HEK293T (cell line): Measurements from ENCODE around the gene GRID1.

Source experiments
- BHLHE40 ChIP-seq: fragments of 450-650 bp; IDR thresholded peaks from 2 replicates; pipeline ENCODE4 v1.6.1; 2016; ENCODE audit warnings: mild to moderate bottlenecking, moderate library complexity, borderline replicate concordance
- ELF4 ChIP-seq: fragments of 450-650 bp; IDR thresholded peaks from 2 replicates; pipeline ENCODE4 v1.6.1; 2017; ENCODE audit warnings: antibody characterized with exemption
- L3MBTL2 ChIP-seq: fragments of 450-650 bp; conservative IDR thresholded peaks from 2 replicates; pipeline ENCODE4 v1.6.1; 2016; ENCODE audit warnings: mild to moderate bottlenecking

DNA sequence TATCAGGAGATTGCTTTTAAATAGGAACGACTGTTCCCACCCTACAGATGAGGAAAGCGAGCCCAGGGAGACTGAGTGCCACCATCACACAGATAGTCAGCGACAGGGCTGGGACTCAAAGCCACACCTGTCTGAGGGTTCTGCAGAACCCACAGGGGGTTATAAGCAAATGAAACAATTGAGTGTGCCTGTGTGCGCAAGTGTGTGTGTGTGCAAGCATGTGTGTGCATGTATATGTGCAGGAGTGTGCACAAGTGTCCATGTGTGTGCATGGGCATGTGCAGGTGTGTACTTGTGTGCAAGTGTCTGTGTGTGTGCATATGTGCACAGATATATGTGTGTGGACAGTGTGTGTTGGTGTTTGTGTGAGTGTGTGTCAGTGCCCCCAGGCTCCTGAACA lies 280.2 kb downstream of the GRID1 start:
- TF ChIP-seq ELF4 (no peak), L3MBTL2 (no peak), BHLHE40 (no peak)
